ENCODE measurements around the gene SMG6.
"Not testable (repeated sequence)": the region's sequence is repeated elsewhere in the genome, so short reads cannot be mapped to it uniquely, and the experiment has no call there.

Gene SMG6

DNA sequence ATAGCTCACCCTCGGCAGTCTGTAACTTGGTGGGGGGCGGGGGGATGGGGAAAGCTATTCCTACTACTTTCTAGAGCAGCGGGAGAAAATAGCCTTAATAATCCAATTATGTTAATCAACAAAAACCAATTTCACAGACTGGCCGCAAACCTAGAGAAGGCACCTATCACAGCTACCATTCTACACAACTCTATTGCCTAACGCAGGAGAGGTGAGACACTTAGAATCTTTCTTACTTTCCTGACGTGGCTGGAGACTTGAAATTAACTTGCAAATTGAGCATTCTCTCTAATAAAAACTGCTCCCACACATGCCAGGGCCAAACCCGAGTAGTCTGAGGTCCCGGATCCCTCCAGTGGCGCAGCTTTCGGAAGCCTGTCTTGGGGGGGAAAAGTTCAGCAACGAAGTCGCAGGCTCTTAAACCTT lies 794 bp downstream of the SMG6 start:
- DNase-seq: no peak

DNA sequence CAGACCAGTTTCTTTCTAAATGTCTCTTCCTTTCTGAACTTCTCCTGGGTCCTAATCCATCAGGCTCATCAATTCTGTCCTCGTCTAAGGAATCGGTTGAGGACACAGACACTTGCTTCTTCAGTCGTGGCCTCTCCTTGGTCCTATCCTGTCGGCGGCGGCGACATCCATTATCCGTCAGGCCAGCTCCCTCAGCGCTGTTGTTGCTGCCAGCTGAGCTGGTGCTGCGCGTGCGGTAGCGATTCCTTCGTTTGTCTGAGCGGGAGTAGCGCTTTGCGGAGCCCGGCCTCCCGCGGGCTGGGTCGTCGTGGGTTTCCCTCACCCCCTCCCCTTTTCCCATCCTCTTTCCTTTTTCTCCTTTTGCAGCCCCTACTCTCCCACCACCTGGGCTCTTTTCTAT lies 3.8 kb downstream of the SMG6 start:
- DNase-seq: no peak

- no peak for DNase-seq
These were observed 4.4 kb downstream of the SMG6 start for GRCh38 chr17:2299136-2299535.

DNA sequence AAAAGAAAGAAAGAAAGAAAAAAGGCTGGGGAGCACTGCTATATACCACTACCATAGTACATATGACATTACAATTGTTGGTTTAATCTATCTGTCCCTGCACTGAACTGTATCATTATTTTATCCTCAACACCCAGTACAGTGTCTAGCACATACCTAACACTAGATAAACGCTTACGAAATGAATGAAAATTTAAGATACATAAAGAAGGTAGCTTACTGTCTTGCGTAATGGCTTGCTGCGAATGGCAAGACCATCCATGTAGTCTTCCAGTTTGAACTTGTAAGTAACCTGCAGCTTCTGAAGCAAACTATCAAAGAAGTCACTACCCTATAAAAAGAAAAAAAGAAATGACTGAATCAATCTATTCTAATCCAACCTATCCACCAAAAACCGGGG lies 6.6 kb downstream of the SMG6 start:
- no peak for DNase-seq

- DNase-seq: no peak
These were observed 8.0 kb downstream of the SMG6 start for GRCh38 chr17:2295575-2295974.

DNA sequence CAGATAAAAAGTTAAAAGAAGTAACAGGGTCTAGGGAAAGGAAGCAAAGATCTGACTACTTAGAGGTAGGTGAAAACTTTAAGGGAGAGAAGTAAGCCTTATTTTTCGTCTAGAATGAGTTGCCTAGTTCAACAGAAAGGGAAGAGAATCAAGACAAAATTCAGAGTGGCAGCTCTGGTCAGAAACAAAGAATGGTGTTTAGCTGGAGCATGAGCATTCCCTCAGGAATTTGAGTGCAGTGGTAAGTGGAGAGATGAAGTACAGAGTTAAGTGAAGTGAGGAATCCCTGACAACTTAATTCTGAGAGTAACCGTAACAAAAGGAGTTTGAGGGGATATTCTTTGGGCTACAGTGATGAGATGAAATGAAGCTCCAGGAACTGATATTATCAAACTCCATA lies 11.5 kb downstream of the SMG6 start:
- DNase-seq: no peak

GRCh38 chr17:2289878-2290478 lies 13.6 kb downstream of the SMG6 start:
- no peak for DNase-seq

GRCh38 chr17:2283302-2283701 lies 20.3 kb downstream of the SMG6 start:
- DNase-seq: no peak

- no peak for DNase-seq
These were observed 21.2 kb downstream of the SMG6 start for GRCh38 chr17:2282297-2282873.

DNA sequence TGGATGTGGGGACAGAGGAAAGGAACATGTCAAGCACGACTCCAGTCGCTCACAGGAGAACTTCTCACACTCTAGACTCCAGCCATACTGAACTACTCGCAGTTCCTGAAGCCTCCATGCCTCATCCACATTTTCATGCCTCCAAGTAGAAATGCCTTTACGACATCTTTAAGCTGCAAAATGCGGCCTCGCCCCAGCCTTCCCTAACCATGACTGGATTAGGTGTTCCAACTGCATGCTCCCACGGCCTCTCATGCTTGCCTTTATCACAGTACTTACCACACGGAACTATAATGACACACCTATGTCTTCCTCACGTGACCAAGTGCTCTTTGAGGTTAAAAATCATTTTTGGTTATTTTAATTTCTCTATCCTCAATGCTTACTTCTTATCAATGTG lies 23.9 kb downstream of the SMG6 start:
- no peak for DNase-seq

DNA sequence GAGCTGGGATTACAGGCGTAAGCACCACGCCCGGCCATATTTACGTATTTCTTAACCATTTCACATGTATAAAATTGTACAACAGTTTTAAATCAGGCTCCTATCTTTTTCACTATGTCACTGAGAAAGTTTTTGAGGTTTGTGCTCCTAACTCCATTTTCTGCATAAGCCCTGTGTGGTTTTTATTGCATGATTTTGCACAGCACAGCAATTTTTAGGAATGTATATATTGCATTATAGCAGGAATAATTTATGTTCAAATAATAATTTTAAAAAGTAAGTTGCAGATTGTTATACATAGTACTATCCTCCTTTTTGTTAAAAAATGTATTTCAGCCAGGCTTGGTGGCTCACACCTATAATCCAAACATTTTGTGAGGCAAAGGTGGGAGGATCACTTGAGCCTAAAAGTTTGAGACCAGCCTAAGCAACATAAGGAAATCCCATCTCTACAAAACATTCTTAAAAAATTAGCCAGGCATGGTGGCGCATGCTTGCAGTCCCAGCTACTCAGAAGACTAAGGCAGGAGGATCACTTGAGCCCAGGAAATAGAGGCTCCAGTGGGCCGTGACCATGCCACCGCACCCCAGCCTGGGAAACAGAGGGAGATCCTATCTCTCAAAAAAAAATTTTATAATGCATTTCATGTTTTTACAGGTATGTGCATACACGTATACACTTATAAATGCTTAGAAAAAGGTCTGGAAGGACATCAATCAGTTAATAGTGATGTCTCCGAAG lies 26.0 kb downstream of the SMG6 start:
- DNase-seq: no peak

DNA sequence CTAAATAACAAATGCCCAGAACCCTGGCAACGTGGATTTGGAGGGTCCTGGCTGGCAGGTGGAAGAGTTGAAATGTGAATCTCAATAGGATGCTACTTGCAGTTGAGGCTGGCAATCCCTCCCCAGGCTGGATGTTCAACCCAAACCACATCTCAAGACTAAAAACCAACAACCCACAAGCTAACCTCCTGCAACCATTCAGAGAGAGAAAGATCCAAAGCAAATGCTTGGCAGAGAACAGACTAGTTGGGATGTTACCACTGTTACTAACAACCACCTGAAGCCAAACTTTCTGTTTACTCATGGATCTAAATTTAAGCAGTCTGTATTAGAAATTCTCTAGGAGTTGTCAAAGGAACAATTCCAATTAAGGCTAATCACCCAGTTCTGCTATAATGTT lies 27.9 kb downstream of the SMG6 start:
- DNase-seq: no peak

DNA sequence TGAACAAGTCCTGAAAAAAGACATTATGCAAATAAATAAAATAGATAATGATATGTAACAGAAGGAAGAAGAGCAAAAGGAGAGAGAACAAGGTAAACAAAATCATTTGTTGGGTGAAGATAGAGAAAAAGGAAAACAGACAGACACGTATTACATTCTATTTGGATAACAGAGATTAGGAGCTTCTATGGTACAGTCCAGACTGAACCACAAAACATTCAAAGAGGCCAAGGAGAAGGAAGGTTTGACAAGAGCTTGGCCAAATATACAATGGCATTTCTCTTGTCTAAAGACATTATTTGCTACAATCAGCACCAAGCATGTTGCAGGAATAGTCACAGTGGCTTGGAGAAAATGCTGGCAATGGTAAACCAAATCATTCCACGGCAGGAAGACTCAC lies 29.2 kb downstream of the SMG6 start:
- no peak for DNase-seq

DNA sequence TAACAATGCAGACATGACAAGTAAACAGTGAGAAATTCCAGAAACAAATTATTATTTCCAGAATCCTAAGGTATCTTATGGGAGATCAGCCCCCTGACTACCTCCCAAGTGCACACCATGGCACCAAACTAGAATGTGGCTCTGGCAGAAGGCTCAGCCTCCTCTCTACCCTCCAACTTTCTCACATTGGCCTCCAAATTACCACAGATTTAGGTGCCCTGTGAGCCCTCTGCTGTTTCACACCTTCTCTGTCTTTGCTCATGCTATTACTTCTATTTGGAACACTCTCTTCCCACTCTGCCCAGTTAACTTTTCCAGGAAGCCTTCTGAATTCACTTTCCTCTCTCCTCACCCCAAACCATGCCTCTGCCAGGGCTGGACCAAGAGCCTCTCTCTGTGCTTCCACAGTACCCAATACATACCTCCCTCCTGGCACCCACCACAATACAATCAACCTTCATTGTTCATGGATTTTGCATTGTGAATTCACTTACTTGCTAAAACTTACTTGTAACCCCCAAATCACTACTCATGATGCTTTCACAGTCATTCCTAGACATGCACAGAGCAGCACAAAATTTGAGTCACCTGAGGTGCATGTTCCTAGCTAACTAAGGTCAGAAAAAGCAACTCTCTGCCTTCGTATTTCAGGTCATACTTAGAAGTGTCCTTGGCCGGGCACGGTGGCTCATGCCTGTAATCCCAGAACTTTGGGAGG lies 31.4 kb downstream of the SMG6 start:
- no peak for DNase-seq

DNA sequence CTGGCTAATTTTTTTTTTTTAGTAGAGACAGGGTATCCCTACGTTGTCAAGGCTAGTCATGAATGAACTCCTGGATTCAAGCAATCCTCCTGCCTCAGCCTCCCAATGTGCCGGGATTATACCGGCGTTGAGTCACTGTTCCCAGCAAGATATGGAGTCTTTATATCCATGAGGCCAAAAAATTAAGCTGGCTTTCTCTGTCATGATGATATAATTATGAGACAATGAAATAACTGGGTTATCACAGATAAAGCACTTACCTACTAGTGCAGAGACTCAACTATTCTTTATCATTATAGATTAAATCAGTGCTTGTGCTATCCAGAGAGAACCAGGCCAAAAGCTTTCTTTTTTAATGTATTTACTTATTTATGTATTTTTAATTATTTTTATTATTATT lies 36.2 kb downstream of the SMG6 start:
- no peak for DNase-seq

- no peak for DNase-seq
These were observed 36.7 kb downstream of the SMG6 start for GRCh38 chr17:2266865-2267228.

- DNase-seq: no peak
These were observed 37.3 kb downstream of the SMG6 start for GRCh38 chr17:2266045-2266864.

GRCh38 chr17:2265166-2265565 lies 38.4 kb downstream of the SMG6 start:
- DNase-seq: not testable (repeated sequence)

DNA sequence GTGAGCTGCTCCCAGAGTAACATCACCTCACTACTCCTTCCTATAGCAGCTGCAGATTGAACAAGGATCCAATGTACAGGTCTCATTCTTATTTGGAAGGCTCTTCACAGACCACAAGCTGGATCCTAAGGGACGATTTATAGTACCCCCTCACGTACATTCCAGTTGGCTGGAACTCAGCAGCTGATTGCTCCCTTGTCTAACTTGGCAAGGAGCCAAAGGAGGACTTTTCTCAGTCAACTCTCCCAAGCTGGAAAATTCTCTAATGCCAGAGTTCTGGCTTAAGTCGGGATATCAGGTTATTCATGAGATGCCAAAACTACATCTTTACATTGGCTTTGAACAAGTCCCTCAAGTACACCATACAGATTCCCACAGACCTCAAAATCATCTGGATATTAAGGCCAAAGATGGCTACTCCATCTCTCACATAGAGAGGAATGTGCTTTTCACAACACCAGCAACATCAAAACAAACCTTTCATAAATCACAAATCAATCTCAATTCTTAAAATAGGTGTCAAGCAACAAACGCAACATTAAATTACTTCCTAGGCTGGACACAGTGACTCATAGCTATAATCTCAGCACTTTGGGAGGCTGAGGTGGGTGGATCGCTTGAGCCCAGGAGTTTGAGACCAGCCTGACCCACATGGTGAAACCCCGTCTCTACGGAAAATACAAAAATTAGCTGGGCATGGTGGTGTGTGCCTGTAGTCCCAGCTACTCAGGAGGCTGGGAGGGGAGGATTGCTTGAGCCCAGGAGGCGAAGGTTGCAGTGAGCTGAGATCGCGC lies 39.3 kb downstream of the SMG6 start:
- DNase-seq: no peak

GRCh38 chr17:2263183-2264066 lies 40.2 kb downstream of the SMG6 start:
- DNase-seq: no peak

GRCh38 chr17:2262135-2262587 lies 41.4 kb downstream of the SMG6 start:
- DNase-seq: no peak

All from activated gamma-delta T cell (primary cell).